HepG2 (cell line): ENCODE measurements around the gene BTBD17. TPM values are rescaled to one million over a fixed set of nuclear protein-coding genes. Genes with fewer than 3 reads are reported as not detected.

ENCODE experiments used
- ATAC-seq: fragments of 200-7000 bp; cut with Tn5 transposase; 3 replicates; pipeline ENCODE4 v1.9.1; 2020; ENCODE audit warnings: mild to moderate bottlenecking, moderate library complexity
- BruUV-seq: library from RNA; stranded (reverse); fragments of 400-500 nt; replicated peaks from 2 replicates; lab custom pipeline; 2021; lab: Mats Ljungman, UMichigan
- CTCF ChIA-PET: fragments of 300-600 bp; formaldehyde crosslinking; extraction: SDS; loops from one replicate; lab custom pipeline; 2021; ENCODE audit warnings: low total read pairs, inconsistent platforms, low intra/inter-chr PET ratio; lab: Yijun Ruan, JAX
- POLR2A ChIA-PET: fragments of 350-600 bp; sonication (Branson Sonifier 250); formaldehyde crosslinking; loops from one replicate; lab custom pipeline; 2020; ENCODE audit warnings: antibody characterized with exemption, inconsistent platforms; lab: Yijun Ruan, JAX
- DNase-seq: peaks from one replicate; pipeline ENCODE4 v3.0.0-alpha.2; 2015; ENCODE audit warnings: low spot score
- FAIRE-seq: peaks from 3 replicates; lab custom pipeline; 2011; peaks lifted over from hg19 to GRCh38; lab: Jason Lieb, UNC
- H2AFZ ChIP-seq: one replicate; pipeline ENCODE4 v1.6.1; 2011; ENCODE audit warnings: low read length, inconsistent platforms
- H3K27ac ChIP-seq: fragments of 300-600 bp; 3 replicates; pipeline ENCODE4 v1.8.0; 2011; ENCODE audit warnings: mixed run types, mild to moderate bottlenecking, mixed read lengths, low read length, inconsistent platforms; ENCODE audit not compliant: insufficient read depth; ENCODE audit errors: extremely low read length
- H3K27me3 ChIP-seq, 2 experiments: fragments of 200-600 bp in 1 of 2; 2 replicates in 1 of 2; 3 replicates in 1 of 2; pipeline versions ENCODE4 v1.6.0 to v1.8.0; 2011; ENCODE audit warnings: low read length in 2 of 2, mild to moderate bottlenecking in 2 of 2, moderate library complexity in 2 of 2, inconsistent platforms in 1 of 2; ENCODE audit not compliant: insufficient read depth in 2 of 2, control insufficient read depth in 1 of 2
- H3K36me3 ChIP-seq, 2 experiments: fragments of 200-600 bp in 1 of 2; replicated peaks in 1 of 2; 2 replicates in 1 of 2; 3 replicates in 1 of 2; pipeline versions ENCODE4 v1.5.1 to v1.8.0; 2011; ENCODE audit warnings: low read length in 2 of 2, inconsistent platforms in 1 of 2; ENCODE audit not compliant: insufficient read depth in 2 of 2, control insufficient read depth in 1 of 2
- H3K4me1 ChIP-seq: 2 replicates; pipeline ENCODE4 v1.5.1; 2012; ENCODE audit warnings: low read length, inconsistent platforms; ENCODE audit not compliant: insufficient read depth
- H3K4me2 ChIP-seq: 2 replicates; pipeline ENCODE4 v1.6.0; 2011; ENCODE audit warnings: low read depth, low read length, inconsistent platforms
- H3K4me3 ChIP-seq, 3 experiments: fragments of 200-600 bp in 1 of 3; sonication (generic), shearing (Covaris generic) in 1 of 3; replicated peaks in 1 of 3; 2 replicates each; pipeline ENCODE4 v1.5.1; 2011 to 2016; ENCODE audit warnings: low read length in 3 of 3, inconsistent platforms in 2 of 3, low read depth in 2 of 3, mild to moderate bottlenecking in 2 of 3, control low read depth in 1 of 3, mixed read lengths in 1 of 3; ENCODE audit not compliant: insufficient read depth in 1 of 3
- H3K79me2 ChIP-seq: one replicate; pipeline ENCODE4 v1.6.1; 2011; ENCODE audit warnings: low read length, inconsistent platforms; ENCODE audit not compliant: insufficient read depth
- H3K9ac ChIP-seq: 2 replicates; pipeline ENCODE4 v1.6.0; 2011; ENCODE audit warnings: mild to moderate bottlenecking, low read depth, low read length, inconsistent platforms; ENCODE audit not compliant: insufficient read depth
- H3K9me3 ChIP-seq: 2 replicates; pipeline ENCODE4 v1.5.1; 2012; ENCODE audit warnings: mild to moderate bottlenecking, low read length
- H4K20me1 ChIP-seq: 2 replicates; pipeline ENCODE4 v1.6.0; 2011; ENCODE audit warnings: inconsistent platforms, mild to moderate bottlenecking, low read length, moderate library complexity; ENCODE audit not compliant: insufficient read depth
- BRF2 ChIP-seq: sonication (generic); formaldehyde crosslinking; IDR thresholded peaks from 2 replicates; pipeline ENCODE4 v1.8.1; 2022; ENCODE audit warnings: mild to moderate bottlenecking, missing genetic modification reagents
- HNRNPK ChIP-seq: fragments of 200-400 bp; formaldehyde crosslinking; IDR thresholded peaks from 2 replicates; pipeline ENCODE4 v1.6.1; 2018; ENCODE audit warnings: low read length, low read depth, moderate library complexity, mild to moderate bottlenecking; ENCODE audit not compliant: poor library complexity, severe bottlenecking
- HOXA9 ChIP-seq: sonication (generic); formaldehyde crosslinking; IDR thresholded peaks from 2 replicates; pipeline ENCODE4 v1.8.1; 2022; ENCODE audit warnings: missing genetic modification reagents, mild to moderate bottlenecking, moderate library complexity, borderline replicate concordance
- SNAPC2 ChIP-seq: sonication (generic); formaldehyde crosslinking; IDR thresholded peaks from 2 replicates; pipeline ENCODE4 v1.8.1; 2022; ENCODE audit warnings: mild to moderate bottlenecking, missing genetic modification reagents
- ZNF17 ChIP-seq: sonication (generic); formaldehyde crosslinking; IDR thresholded peaks from 2 replicates; pipeline ENCODE4 v1.5.0; 2020; ENCODE audit warnings: mild to moderate bottlenecking, missing genetic modification reagents
- ZNF383 ChIP-seq: sonication (generic); formaldehyde crosslinking; IDR thresholded peaks from 2 replicates; pipeline ENCODE4 v1.4.0; 2020; ENCODE audit warnings: missing genetic modification reagents, mild to moderate bottlenecking, borderline replicate concordance
- ZNF558 ChIP-seq: sonication (generic); formaldehyde crosslinking; IDR thresholded peaks from 2 replicates; pipeline ENCODE4 v1.9.0; 2022; ENCODE audit warnings: mild to moderate bottlenecking, missing genetic modification reagents, borderline replicate concordance
- ZNF784 ChIP-seq: sonication (generic); formaldehyde crosslinking; IDR thresholded peaks from 2 replicates; pipeline ENCODE4 v1.5.1; 2020; ENCODE audit warnings: missing genetic modification reagents, mild to moderate bottlenecking, borderline replicate concordance
- WGBS: methylation state at CpG from one replicate; pipeline ENCODE4 v1.1.6; 2017; ENCODE audit warnings: low lambda C conversion rate; 5-methylcytosine and 5-hydroxymethylcytosine counted together
- in situ Hi-C: cut with HindIII; loops from 2 replicates; pipeline ENCODE4 v1.10.0; 2017; ENCODE audit warnings: low pct_unique_long_range_greater_than_20kb; ENCODE audit not compliant: extremely low pct_ligation_motif_present
- intact Hi-C: fragments of 100-400 bp; cut with micrococcal nuclease; formaldehyde crosslinking; loops from one replicate; pipeline ENCODE4 v1.10.0; 2022; ENCODE audit not compliant: unreplicated experiment
- polyA plus RNA-seq, 8 experiments: library from polyadenylated mRNA; depleted of rRNA in 3 of 8; stranded (reverse) in 7 of 8; unstranded in 1 of 8; fragments of >200 nt; fragmentation: Illumina TruSeq in 4 of 8; extraction: Trizol in 4 of 8; gene quantifications; 2 replicates each; pipeline versions ENCODE4 v1.2.1 to v1.2.3, GENCODE V29; 2011 to 2016; ENCODE audit warnings: low read depth in 4 of 8, missing spikeins in 1 of 8, mixed read lengths in 1 of 8; ENCODE audit not compliant: insufficient read depth in 1 of 8
- total RNA-seq, 5 experiments: library from RNA; depleted of rRNA; stranded (reverse); fragments of >200 nt; fragmentation: Illumina TruSeq; extraction: Trizol; gene quantifications; 2 replicates each; pipeline ENCODE4 v1.2.3, GENCODE V29; 2016; ENCODE audit warnings: low read depth in 1 of 5
- TF ChIP-seq, protein P1 (sequence below): sonication (generic); formaldehyde crosslinking; conservative IDR thresholded peaks from 2 replicates; pipeline ENCODE4 v1.4.0; 2020; ENCODE audit warnings: missing genetic modification reagents
- TF ChIP-seq, protein P2 (sequence below): IDR thresholded peaks from 2 replicates; pipeline ENCODE4 v1.6.1; 2016; ENCODE audit warnings: mild to moderate bottlenecking
- TF ChIP-seq, protein P3 (sequence below): sonication (generic); formaldehyde crosslinking; IDR thresholded peaks from 2 replicates; pipeline ENCODE4 v1.5.1; 2020; ENCODE audit warnings: missing genetic modification reagents, mild to moderate bottlenecking, borderline replicate concordance

Gene BTBD17
- total and polyA plus RNA-seq, 2 of the 13 experiments (the other 11 are each of a cell fraction or from before 2014, with no cell fraction given) = not detected

DNA sequence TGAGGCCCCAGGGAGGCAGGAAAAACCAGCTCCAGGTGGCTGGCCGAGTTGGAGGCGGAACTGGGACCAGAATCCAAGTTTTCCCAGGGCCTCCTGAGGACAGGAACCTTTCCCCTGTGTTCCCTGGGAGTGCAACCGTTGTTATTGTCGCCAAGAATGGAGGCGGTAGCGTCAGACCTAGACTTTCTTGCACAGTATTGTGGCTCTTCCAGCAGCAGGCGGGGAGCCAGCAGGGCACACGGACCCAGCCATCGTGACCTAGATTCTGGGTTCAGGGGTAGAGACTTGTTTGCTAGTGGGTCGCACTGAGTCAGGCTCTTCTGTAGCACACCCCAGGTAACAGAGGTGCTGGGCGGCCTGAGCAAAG, 36.3 kb downstream of the BTBD17 start:
- Histone ChIP-seq H3K27ac (no peak overlapping the region), H3K4me3 (no peak overlapping the region), H3K4me1 (no peaks in the 10 kb centered on the region), H3K36me3 (no peaks in the 10 kb centered on the region), H3K9ac (no peak overlapping the region), H3K27me3 (peaks cover 11 to 74% of the 10 kb centered on the region in 2 experiments), H3K4me2 (peak overlapping the region; percentile 16; the same call in 1 of the 2 replicates), H3K79me2 (no peaks in the 10 kb centered on the region), H3K9me3 (no peaks in the 10 kb centered on the region), H4K20me1 (no peaks in the 10 kb centered on the region), H2AFZ (no peak overlapping the region)
- BruUV-seq = no TSS peak
- DNase-seq = no peak
- in situ Hi-C loops = no loop called here
- intact Hi-C loops = no loop called here
- CTCF ChIA-PET = no interaction called here
- POLR2A ChIA-PET = no interaction called here
- peak; percentile 26 for ATAC-seq
- WGBS = 5% methylated on average over 11 of the region's 11 CpGs
- no peak for FAIRE-seq
- no peak for TF ChIP-seq ZNF383 (CRISPR knock-in tag)
- no peak for TF ChIP-seq SNAPC2
- no peak for TF ChIP-seq HOXA9 (CRISPR knock-in tag)
- TF ChIP-seq, protein P1, sequence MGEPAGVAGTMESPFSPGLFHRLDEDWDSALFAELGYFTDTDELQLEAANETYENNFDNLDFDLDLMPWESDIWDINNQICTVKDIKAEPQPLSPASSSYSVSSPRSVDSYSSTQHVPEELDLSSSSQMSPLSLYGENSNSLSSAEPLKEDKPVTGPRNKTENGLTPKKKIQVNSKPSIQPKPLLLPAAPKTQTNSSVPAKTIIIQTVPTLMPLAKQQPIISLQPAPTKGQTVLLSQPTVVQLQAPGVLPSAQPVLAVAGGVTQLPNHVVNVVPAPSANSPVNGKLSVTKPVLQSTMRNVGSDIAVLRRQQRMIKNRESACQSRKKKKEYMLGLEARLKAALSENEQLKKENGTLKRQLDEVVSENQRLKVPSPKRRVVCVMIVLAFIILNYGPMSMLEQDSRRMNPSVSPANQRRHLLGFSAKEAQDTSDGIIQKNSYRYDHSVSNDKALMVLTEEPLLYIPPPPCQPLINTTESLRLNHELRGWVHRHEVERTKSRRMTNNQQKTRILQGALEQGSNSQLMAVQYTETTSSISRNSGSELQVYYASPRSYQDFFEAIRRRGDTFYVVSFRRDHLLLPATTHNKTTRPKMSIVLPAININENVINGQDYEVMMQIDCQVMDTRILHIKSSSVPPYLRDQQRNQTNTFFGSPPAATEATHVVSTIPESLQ (CRISPR knock-in tag) = no peak
- TF ChIP-seq, protein P2, sequence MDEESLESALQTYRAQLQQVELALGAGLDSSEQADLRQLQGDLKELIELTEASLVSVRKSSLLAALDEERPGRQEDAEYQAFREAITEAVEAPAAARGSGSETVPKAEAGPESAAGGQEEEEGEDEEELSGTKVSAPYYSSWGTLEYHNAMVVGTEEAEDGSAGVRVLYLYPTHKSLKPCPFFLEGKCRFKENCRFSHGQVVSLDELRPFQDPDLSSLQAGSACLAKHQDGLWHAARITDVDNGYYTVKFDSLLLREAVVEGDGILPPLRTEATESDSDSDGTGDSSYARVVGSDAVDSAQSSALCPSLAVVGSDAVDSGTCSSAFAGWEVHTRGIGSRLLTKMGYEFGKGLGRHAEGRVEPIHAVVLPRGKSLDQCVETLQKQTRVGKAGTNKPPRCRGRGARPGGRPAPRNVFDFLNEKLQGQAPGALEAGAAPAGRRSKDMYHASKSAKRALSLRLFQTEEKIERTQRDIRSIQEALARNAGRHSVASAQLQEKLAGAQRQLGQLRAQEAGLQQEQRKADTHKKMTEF (CRISPR knock-in tag) = no peak
- no peak for TF ChIP-seq ZNF558 (CRISPR knock-in tag)
- no peak for TF ChIP-seq BRF2 (CRISPR knock-in tag)
- TF ChIP-seq, protein P3, sequence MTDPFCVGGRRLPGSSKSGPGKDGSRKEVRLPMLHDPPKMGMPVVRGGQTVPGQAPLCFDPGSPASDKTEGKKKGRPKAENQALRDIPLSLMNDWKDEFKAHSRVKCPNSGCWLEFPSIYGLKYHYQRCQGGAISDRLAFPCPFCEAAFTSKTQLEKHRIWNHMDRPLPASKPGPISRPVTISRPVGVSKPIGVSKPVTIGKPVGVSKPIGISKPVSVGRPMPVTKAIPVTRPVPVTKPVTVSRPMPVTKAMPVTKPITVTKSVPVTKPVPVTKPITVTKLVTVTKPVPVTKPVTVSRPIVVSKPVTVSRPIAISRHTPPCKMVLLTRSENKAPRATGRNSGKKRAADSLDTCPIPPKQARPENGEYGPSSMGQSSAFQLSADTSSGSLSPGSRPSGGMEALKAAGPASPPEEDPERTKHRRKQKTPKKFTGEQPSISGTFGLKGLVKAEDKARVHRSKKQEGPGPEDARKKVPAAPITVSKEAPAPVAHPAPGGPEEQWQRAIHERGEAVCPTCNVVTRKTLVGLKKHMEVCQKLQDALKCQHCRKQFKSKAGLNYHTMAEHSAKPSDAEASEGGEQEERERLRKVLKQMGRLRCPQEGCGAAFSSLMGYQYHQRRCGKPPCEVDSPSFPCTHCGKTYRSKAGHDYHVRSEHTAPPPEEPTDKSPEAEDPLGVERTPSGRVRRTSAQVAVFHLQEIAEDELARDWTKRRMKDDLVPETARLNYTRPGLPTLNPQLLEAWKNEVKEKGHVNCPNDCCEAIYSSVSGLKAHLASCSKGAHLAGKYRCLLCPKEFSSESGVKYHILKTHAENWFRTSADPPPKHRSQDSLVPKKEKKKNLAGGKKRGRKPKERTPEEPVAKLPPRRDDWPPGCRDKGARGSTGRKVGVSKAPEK = no peak
- no peak for TF ChIP-seq HNRNPK
- TF ChIP-seq ZNF17 (CRISPR knock-in tag) = no peak
- TF ChIP-seq ZNF784 (CRISPR knock-in tag) = no peak
